B cell (primary cell): ENCODE results near the gene TP53I13. TPM values are rescaled to one million over a fixed set of nuclear protein-coding genes. Genes with fewer than 3 reads are reported as not detected.

Source experiments
- ATAC-seq: fragments of 200-7000 bp; cut with Tn5 transposase; one replicate; pipeline ENCODE4 v1.10.0; 2021; ENCODE audit warnings: low read depth, mild to moderate bottlenecking, moderate number of reproducible peaks, moderate library complexity
- CTCF ChIA-PET: fragments of 350-600 bp; sonication (Branson Sonifier 250); formaldehyde crosslinking; loops from one replicate; lab custom pipeline; 2021; ENCODE audit warnings: antibody characterized with exemption, inconsistent platforms; lab: Charles Lee
- POLR2A ChIA-PET: fragments of 350-600 bp; sonication (Branson Sonifier 250); formaldehyde crosslinking; loops from one replicate; lab custom pipeline; 2021; ENCODE audit warnings: antibody characterized with exemption; lab: Charles Lee
- DNase-seq: peaks from one replicate; pipeline ENCODE4 v3.0.0; 2013
- H2AFZ ChIP-seq: 2 replicates; pipeline ENCODE4 v1.6.1; 2012; ENCODE audit warnings: mild to moderate bottlenecking, low read depth, low read length; ENCODE audit not compliant: insufficient read depth, poor library complexity, severe bottlenecking
- H3K27ac ChIP-seq, 2 donors: 1 replicate in 1 of 2; 2 replicates in 1 of 2; pipeline ENCODE4 v1.5.1; 2012 to 2013; ENCODE audit warnings: low read length in 2 of 2, mild to moderate bottlenecking in 2 of 2, moderate library complexity in 1 of 2
- H3K27me3 ChIP-seq, 4 experiments: fragments of 200-600 bp in 1 of 4; sonication (generic) in 1 of 4; replicated peaks in 1 of 4; 1 replicate in 2 of 4; 2 replicates in 2 of 4; pipeline versions ENCODE4 v1.6.1 to v1.7.0; 2013 to 2016; ENCODE audit warnings: low read length in 3 of 4, mild to moderate bottlenecking in 2 of 4, mixed read lengths in 1 of 4, moderate library complexity in 1 of 4; ENCODE audit not compliant: insufficient read depth in 4 of 4, control insufficient read depth in 3 of 4; ENCODE audit errors: control extremely low read depth in 1 of 4
- H3K36me3 ChIP-seq, 2 experiments: replicated peaks in 1 of 2; 1 replicate in 1 of 2; 2 replicates in 1 of 2; pipeline versions ENCODE4 v1.6.1 to v1.7.1; 2013; ENCODE audit warnings: low read length in 1 of 2; ENCODE audit not compliant: insufficient read depth in 2 of 2, control insufficient read depth in 1 of 2; ENCODE audit errors: control extremely low read depth in 1 of 2, extremely low read depth in 1 of 2
- H3K4me1 ChIP-seq, 2 donors: fragments of 200-600 bp in 1 of 2; sonication (generic) in 1 of 2; 1 replicate in 1 of 2; 2 replicates in 1 of 2; pipeline versions ENCODE4 v1.5.1 to v1.6.1; 2013 to 2017; ENCODE audit warnings: low read length in 2 of 2; ENCODE audit not compliant: control insufficient read depth in 2 of 2, insufficient read depth in 2 of 2
- H3K4me2 ChIP-seq: replicated peaks from 2 replicates; pipeline ENCODE3; 2012; ENCODE audit warnings: mild to moderate bottlenecking, low read depth, low read length; ENCODE audit not compliant: poor library complexity, severe bottlenecking
- H3K4me3 ChIP-seq, 5 experiments: fragments of 200-600 bp in 1 of 5; sonication (generic) in 1 of 5; 1 replicate in 3 of 5; 2 replicates in 2 of 5; pipeline versions ENCODE4 v1.5.1 to v1.7.0; 2011 to 2016; ENCODE audit warnings: low read length in 4 of 5, mild to moderate bottlenecking in 4 of 5, low read depth in 2 of 5, control low read depth in 1 of 5, moderate library complexity in 1 of 5; ENCODE audit not compliant: insufficient read depth in 1 of 5; ENCODE audit errors: control extremely low read depth in 1 of 5, extremely low read depth in 1 of 5
- H3K79me2 ChIP-seq: fragments of 200-600 bp; sonication (generic); one replicate; pipeline ENCODE4 v1.6.0; 2016; ENCODE audit warnings: low read length; ENCODE audit not compliant: control insufficient read depth, insufficient read depth
- H3K9ac ChIP-seq: fragments of 200-600 bp; sonication (generic); 2 replicates; pipeline ENCODE4 v1.6.1; 2017; ENCODE audit warnings: mild to moderate bottlenecking, low read length, moderate library complexity
- H3K9me3 ChIP-seq, 3 donors: one replicate each; pipeline versions ENCODE4 v1.6.1 to v1.7.1; 2013; ENCODE audit warnings: low read length in 2 of 3; ENCODE audit not compliant: control insufficient read depth in 2 of 3, insufficient read depth in 1 of 3; ENCODE audit errors: control extremely low read depth in 1 of 3
- H4K20me1 ChIP-seq: 2 replicates; pipeline ENCODE4 v1.6.0; 2012; ENCODE audit warnings: mild to moderate bottlenecking, low read length; ENCODE audit not compliant: insufficient read depth, control insufficient read depth, poor library complexity, severe bottlenecking
- H3K27ac Mint-ChIP-seq: one replicate; pipeline ENCODE4 v1.8.0; 2021; ENCODE audit warnings: mixed read lengths
- H3K27me3 Mint-ChIP-seq: one replicate; pipeline ENCODE4 v1.8.0; 2021; ENCODE audit warnings: mixed read lengths
- H3K4me1 Mint-ChIP-seq: one replicate; pipeline ENCODE4 v1.8.0; 2021; ENCODE audit warnings: mixed read lengths
- H3K4me3 Mint-ChIP-seq: one replicate; pipeline ENCODE4 v1.8.0; 2021; ENCODE audit warnings: mixed read lengths
- H3K9me3 Mint-ChIP-seq: one replicate; pipeline ENCODE4 v1.8.0; 2022; ENCODE audit warnings: mixed read lengths; ENCODE audit not compliant: insufficient read depth
- CTCF ChIP-seq: fragments of 200-600 bp; IDR thresholded peaks from one replicate; pipeline ENCODE4 v1.8.0; 2022; ENCODE audit warnings: antibody characterized with exemption, mild to moderate bottlenecking
- EZH2 ChIP-seq: IDR thresholded peaks from 2 replicates; pipeline ENCODE4 v1.6.1; 2012; ENCODE audit warnings: borderline replicate concordance, low read depth, mild to moderate bottlenecking, moderate library complexity, low read length; ENCODE audit not compliant: insufficient read depth, poor library complexity, severe bottlenecking
- whole genome bisulfite sequencing: methylation state at CpG from one replicate; pipeline ENCODE4 v1.1.5; 2013; ENCODE audit warnings: missing lambda C conversion rate; ENCODE audit not compliant: insufficient coverage; 5-methylcytosine and 5-hydroxymethylcytosine counted together
- intact Hi-C: fragments of 100-400 bp; cut with micrococcal nuclease; formaldehyde crosslinking; loops from one replicate; pipeline ENCODE4 v1.10.0; 2022
- polyA plus RNA-seq: library from polyadenylated mRNA; depleted of rRNA; stranded (reverse); fragments of >200 nt; gene quantifications from 2 replicates; pipeline ENCODE4 v1.2.3, GENCODE V29; 2012
- total RNA-seq, 2 donors: library from RNA; stranded (reverse); fragments of 120-200 nt in 1 of 2; gene quantifications; 1 replicate in 1 of 2; 2 replicates in 1 of 2; pipeline versions ENCODE4 v1.2.3 to v1.2.4, GENCODE V29; 2013 to 2022

The TP53I13 gene
- total and polyA plus RNA-seq, 2 donors (not counting 1 experiment from before 2014, with no cell fraction given) = 224 to 287 TPM

- peak overlapping the region; percentile 76 for H3K4me3 Mint-ChIP-seq
- Histone ChIP-seq H3K9ac (peak overlapping the region; percentile 57), H3K36me3 (no peaks in the 10 kb centered on the region), H4K20me1 (peaks cover 31% of the 10 kb centered on the region), H2AFZ (peak overlapping the region; percentile 73), H3K79me2 (peaks cover 2% of the 10 kb centered on the region), H3K27ac (no peak overlapping the region), H3K9me3 (no peaks in the 10 kb centered on the region), H3K4me2 (peak overlapping the region; percentile 100), H3K4me1 (peaks cover 45 to 46% of the 10 kb centered on the region in 2 donors), H3K27me3 (peaks cover 0 to 34% (median 12%) of the 10 kb centered on the region in 4 experiments), H3K4me3 (peak overlapping the region in 3 of 5 experiments; percentile 27 to 51 (median 44))
- H3K27ac Mint-ChIP-seq = no peak overlapping the region
- H3K4me1 Mint-ChIP-seq = peaks cover 36% of the 10 kb centered on the region
- 55% methylated on average over 85 of the region's 85 CpGs for WGBS
- intact Hi-C loops = loop anchor here (1.0 to 10.0 kb wide), 5 partner anchors 10 to 319 kb away; partner anchors contain the start of genes CORO6 and NUFIP2
- ChIA-PET POLR2A (interaction anchor here (1.1 kb wide), 1 partner anchor 21 kb away, joined by 5 read pairs; no protein-coding TSS in a partner anchor), CTCF (interaction anchor here (0.6 to 15.4 kb wide), 13 partner anchors 10 to 448 kb away, joined by 3 to 336 read pairs (median 4); partner anchors contain the start of genes ABHD15, ANKRD13B, CORO6 and GIT1)
- TF ChIP-seq EZH2 = no peak
- no peaks in the 10 kb centered on the region for H3K9me3 Mint-ChIP-seq
- DNase-seq = peak; percentile 46
- H3K27me3 Mint-ChIP-seq = peaks cover 5% of the 10 kb centered on the region
- no peak for ATAC-seq
These were observed 44.1 kb downstream of the TP53I13 start for GRCh38 chr17:29612404-29613280.

GRCh38 chr17:29613352-29613837, 44.9 kb downstream of the TP53I13 start:
- CTCF ChIA-PET = interaction anchor here (0.6 to 15.4 kb wide), 13 partner anchors 9 to 449 kb away, joined by 3 to 336 read pairs (median 3); partner anchors contain the start of genes ABHD15, ANKRD13B, CORO6 and GIT1
- peak overlapping the region; percentile 71 for H3K4me3 Mint-ChIP-seq
- peak overlapping the region; percentile 73 for H2AFZ ChIP-seq
- peaks cover 0 to 37% (median 12%) of the 10 kb centered on the region in 4 experiments for H3K27me3 ChIP-seq
- POLR2A ChIA-PET = interaction anchor here (0.7 to 1.1 kb wide), 2 partner anchors 9 to 22 kb away, joined by 5 to 9 read pairs; no protein-coding TSS in a partner anchor
- H3K9me3 ChIP-seq = no peaks in the 10 kb centered on the region
- peaks cover 39% of the 10 kb centered on the region for H3K4me1 Mint-ChIP-seq
- H3K79me2 ChIP-seq = peaks cover 4% of the 10 kb centered on the region
- peak overlapping the region in 3 of 5 experiments; percentile 27 to 51 (median 44) for H3K4me3 ChIP-seq
- H3K27ac Mint-ChIP-seq = no peak overlapping the region
- WGBS = 1% methylated on average over 50 of the region's 50 CpGs
- peaks cover 50 to 54% of the 10 kb centered on the region in 2 donors for H3K4me1 ChIP-seq
- TF ChIP-seq EZH2 = no peak
- peak; percentile 93 for TF ChIP-seq CTCF
- peak overlapping the region; percentile 57 for H3K9ac ChIP-seq
- DNase-seq = peak; percentile 90
- intact Hi-C loops = loop anchor here (1.0 to 10.0 kb wide), 5 partner anchors 9 to 319 kb away; partner anchors contain the start of genes CORO6 and NUFIP2
- peak; percentile 36 for ATAC-seq
- no peaks in the 10 kb centered on the region for H3K9me3 Mint-ChIP-seq
- no peaks in the 10 kb centered on the region for H3K36me3 ChIP-seq
- H4K20me1 ChIP-seq = peaks cover 38% of the 10 kb centered on the region
- H3K4me2 ChIP-seq = peak overlapping the region; percentile 100
- no peak overlapping the region for H3K27ac ChIP-seq
- H3K27me3 Mint-ChIP-seq = peaks cover 5% of the 10 kb centered on the region
